Upper lobe of left lung (tissue), 6 donors: Measurements from ENCODE around the gene TMEM128. TPM values are rescaled to one million over a fixed set of nuclear protein-coding genes. Genes with fewer than 3 reads are reported as not detected.
A peak's percentile ranks its signal among the peaks of the same experiment; 100 is the strongest.
"Not testable (repeated sequence)": the region's sequence is repeated elsewhere in the genome, so short reads cannot be mapped to it uniquely, and the experiment has no call there.

ENCODE experiments used
- ATAC-seq, 2 donors: fragments of 200-7000 bp; cut with Tn5 transposase; one replicate each; pipeline ENCODE4 v1.9.1; 2022; ENCODE audit warnings: mild to moderate bottlenecking in 2 of 2, moderate library complexity in 2 of 2; ENCODE audit not compliant: low FRiP score in 2 of 2
- DNase-seq, 2 donors: peaks; one replicate each; pipeline ENCODE4 v3.0.0-alpha.2; 2019 to 2020
- H3K27ac ChIP-seq, 4 donors: fragments of 200-600 bp; sonication (generic); one replicate each; pipeline ENCODE4 v1.5.1; 2016 to 2019
- H3K27me3 ChIP-seq, 4 donors: fragments of 200-600 bp; sonication (generic); one replicate each; pipeline ENCODE4 v1.5.1; 2017 to 2019
- H3K36me3 ChIP-seq, 4 donors: fragments of 200-600 bp; sonication (generic); one replicate each; pipeline ENCODE4 v1.5.1; 2016 to 2019
- H3K4me1 ChIP-seq, 4 donors: fragments of 200-600 bp; sonication (generic); one replicate each; pipeline ENCODE4 v1.5.1; 2018 to 2019
- H3K4me3 ChIP-seq, 4 donors: fragments of 200-600 bp; sonication (generic); one replicate each; pipeline ENCODE4 v1.5.1; 2017 to 2019; ENCODE audit warnings: mild to moderate bottlenecking in 2 of 4, moderate library complexity in 1 of 4
- H3K9me3 ChIP-seq, 4 donors: fragments of 200-600 bp; sonication (generic); one replicate each; pipeline ENCODE4 v1.5.1; 2018 to 2019
- CTCF ChIP-seq, 6 experiments: fragments of 450-650 bp in 4 of 6; fragments of 200-600 bp in 2 of 6; sonication (generic) in 2 of 6; IDR thresholded peaks; one replicate each; pipeline ENCODE4 v1.5.1; 2016 to 2019; ENCODE audit warnings: antibody characterized with exemption in 6 of 6
- EP300 ChIP-seq, 4 donors: sonication (generic); formaldehyde crosslinking; IDR thresholded peaks; one replicate each; pipeline ENCODE4 v1.5.1; 2017; ENCODE audit warnings: antibody characterized with exemption in 4 of 4, control low read depth in 2 of 4
- POLR2A ChIP-seq, 4 donors: fragments of 450-650 bp; IDR thresholded peaks; one replicate each; pipeline ENCODE4 v1.5.1; 2016 to 2017; ENCODE audit warnings: antibody characterized with exemption in 4 of 4, mild to moderate bottlenecking in 2 of 4
- POLR2AphosphoS5 ChIP-seq, 2 donors: sonication (generic); formaldehyde crosslinking; IDR thresholded peaks; one replicate each; pipeline ENCODE4 v1.5.1; 2017; ENCODE audit warnings: antibody characterized with exemption in 2 of 2
- WGBS, 2 donors: methylation state at CpG; one replicate each; pipeline ENCODE4 v1.1.5; 2017 to 2018; 5-methylcytosine and 5-hydroxymethylcytosine counted together
- total RNA-seq, 6 donors: library from RNA; depleted of rRNA in 4 of 6; stranded (reverse); fragments of >200 nt in 4 of 6; gene quantifications; one replicate each; pipeline versions ENCODE4 v1.1.0 to v1.2.1, GENCODE V29; 2016 to 2021
- donor health status: DM: no; HTN: no; CAD: no; lungs with moderate emphysema.
- donor health status: DM: no; HTN: yes; CAD: no; lungs with severe emphysema.

The TMEM128 gene
- total RNA-seq, 6 donors from 2014 or later = 7.3 to 30.0 (median 20.2) TPM

GRCh38 chr4:4249866-4250265 lies 1.8 kb upstream of the TMEM128 start:
- ATAC-seq = no peak
- H3K9me3 ChIP-seq = no peaks in the 10 kb centered on the region
- TF ChIP-seq CTCF (IDR thresholded peaks at IDR 0.05) = no peak
- TF ChIP-seq EP300 (IDR thresholded peaks at IDR 0.05) = no peak
- TF ChIP-seq POLR2AphosphoS5 (IDR thresholded peaks at IDR 0.05) = no peak
- TF ChIP-seq POLR2A (IDR thresholded peaks at IDR 0.05) = no peak
- no peak overlapping the region for H3K4me3 ChIP-seq
- no peak overlapping the region for H3K27ac ChIP-seq
- peaks cover 17 to 30% (median 18%) of the 10 kb centered on the region in 4 donors for H3K4me1 ChIP-seq
- DNase-seq = no peak
- H3K36me3 ChIP-seq = peaks cover under 1 to 8% (median 3%) of the 10 kb centered on the region in 4 donors
- 81 to 90% methylated on average over 8 of the region's 8 CpGs for WGBS, 2 donors
- H3K27me3 ChIP-seq = no peaks in the 10 kb centered on the region

- H3K9me3 ChIP-seq, ATAC-seq, H3K27me3 ChIP-seq, H3K4me3 ChIP-seq: not testable (repeated sequence)
- Histone ChIP-seq H3K36me3 (peaks cover 6 to 13% (median 7%) of the 10 kb centered on the region in 4 donors), H3K27ac (peak overlapping the region in 1 of 4 donors; percentile 97), H3K4me1 (peaks cover 17 to 30% (median 18%) of the 10 kb centered on the region in 4 donors)
- peak in 1 of 2 donors; percentile 52 for DNase-seq
- WGBS, 2 donors = 92 to 94% methylated on average over 15 of the region's 15 CpGs
Observed at GRCh38 chr4:4249342-4249741, 1.3 kb upstream of the TMEM128 start.

GRCh38 chr4:4248885-4249203 lies 821 bp upstream of the TMEM128 start:
- DNase-seq (no peak), ATAC-seq (no peak)
- Histone ChIP-seq H3K4me1 (peaks cover 17 to 30% (median 18%) of the 10 kb centered on the region in 4 donors), H3K27me3 (no peaks in the 10 kb centered on the region), H3K9me3 (no peaks in the 10 kb centered on the region), H3K27ac (peak overlapping the region; percentile 88 to 97 (median 94)), H3K36me3 (peaks cover 6 to 18% (median 12%) of the 10 kb centered on the region in 4 donors), H3K4me3 (peak overlapping the region in 3 of 4 donors; percentile 59 to 79 (median 61))
- WGBS, 2 donors = 37 to 44% methylated on average over 10 of the region's 10 CpGs
- no peak for TF ChIP-seq EP300 (IDR thresholded peaks at IDR 0.05)
- TF ChIP-seq POLR2AphosphoS5 (IDR thresholded peaks at IDR 0.05) = no peak
- TF ChIP-seq CTCF (IDR thresholded peaks at IDR 0.05) = no peak
- no peak for TF ChIP-seq POLR2A (IDR thresholded peaks at IDR 0.05)

GRCh38 chr4:4247696-4248028 lies 361 bp downstream of the TMEM128 start:
- peaks cover 6 to 27% (median 17%) of the 10 kb centered on the region in 4 donors for H3K36me3 ChIP-seq
- H3K4me1 ChIP-seq = peaks cover 15 to 26% (median 17%) of the 10 kb centered on the region in 4 donors
- DNase-seq (no peak), ATAC-seq (peak in 1 of 2 donors; percentile 3)
- WGBS, 2 donors = 2% methylated on average over 12 of the region's 12 CpGs
- H3K9me3 ChIP-seq = no peaks in the 10 kb centered on the region
- no peak for TF ChIP-seq CTCF (IDR thresholded peaks at IDR 0.05)
- no peak for TF ChIP-seq EP300 (IDR thresholded peaks at IDR 0.05)
- no peak for TF ChIP-seq POLR2A (IDR thresholded peaks at IDR 0.05)
- TF ChIP-seq POLR2AphosphoS5 (IDR thresholded peaks at IDR 0.05) = no peak
- no peaks in the 10 kb centered on the region for H3K27me3 ChIP-seq
- peak overlapping the region; percentile 88 to 97 (median 94) for H3K27ac ChIP-seq
- H3K4me3 ChIP-seq = peak overlapping the region; percentile 59 to 91 (median 70)

- Histone ChIP-seq H3K27me3 (no peaks in the 10 kb centered on the region), H3K36me3 (peaks cover 19 to 49% (median 32%) of the 10 kb centered on the region in 4 donors), H3K4me1 (peaks cover 14 to 25% (median 17%) of the 10 kb centered on the region in 4 donors), H3K27ac (no peak overlapping the region), H3K4me3 (no peak overlapping the region), H3K9me3 (no peaks in the 10 kb centered on the region)
- ATAC-seq (no peak), DNase-seq (no peak)
- 93 to 100% methylated on average over 1 of the region's 1 CpG for WGBS, 2 donors
- no peak for TF ChIP-seq POLR2AphosphoS5 (IDR thresholded peaks at IDR 0.05)
- TF ChIP-seq CTCF (IDR thresholded peaks at IDR 0.05) = no peak
- no peak for TF ChIP-seq POLR2A (IDR thresholded peaks at IDR 0.05)
- no peak for TF ChIP-seq EP300 (IDR thresholded peaks at IDR 0.05)
Observed at GRCh38 chr4:4245172-4245571, 2.9 kb downstream of the TMEM128 start.

- WGBS, 2 donors = 89 to 96% methylated on average over 3 of the region's 3 CpGs
- H3K4me1 ChIP-seq, H3K27me3 ChIP-seq, DNase-seq, ATAC-seq, H3K4me3 ChIP-seq, H3K27ac ChIP-seq, H3K9me3 ChIP-seq: not testable (repeated sequence)
- H3K36me3 ChIP-seq = peaks cover 23 to 77% (median 46%) of the 10 kb centered on the region in 4 donors
Observed at GRCh38 chr4:4239551-4239950, 8.5 kb downstream of the TMEM128 start.
